ENCODE data around the gene SCT. TPM values are rescaled to one million over a fixed set of nuclear protein-coding genes. Genes with fewer than 3 reads are reported as not detected.

Gene SCT
- total and polyA plus RNA-seq, 2 of the 4 experiments (the other 2 are of a cell fraction) = not detected

DNA sequence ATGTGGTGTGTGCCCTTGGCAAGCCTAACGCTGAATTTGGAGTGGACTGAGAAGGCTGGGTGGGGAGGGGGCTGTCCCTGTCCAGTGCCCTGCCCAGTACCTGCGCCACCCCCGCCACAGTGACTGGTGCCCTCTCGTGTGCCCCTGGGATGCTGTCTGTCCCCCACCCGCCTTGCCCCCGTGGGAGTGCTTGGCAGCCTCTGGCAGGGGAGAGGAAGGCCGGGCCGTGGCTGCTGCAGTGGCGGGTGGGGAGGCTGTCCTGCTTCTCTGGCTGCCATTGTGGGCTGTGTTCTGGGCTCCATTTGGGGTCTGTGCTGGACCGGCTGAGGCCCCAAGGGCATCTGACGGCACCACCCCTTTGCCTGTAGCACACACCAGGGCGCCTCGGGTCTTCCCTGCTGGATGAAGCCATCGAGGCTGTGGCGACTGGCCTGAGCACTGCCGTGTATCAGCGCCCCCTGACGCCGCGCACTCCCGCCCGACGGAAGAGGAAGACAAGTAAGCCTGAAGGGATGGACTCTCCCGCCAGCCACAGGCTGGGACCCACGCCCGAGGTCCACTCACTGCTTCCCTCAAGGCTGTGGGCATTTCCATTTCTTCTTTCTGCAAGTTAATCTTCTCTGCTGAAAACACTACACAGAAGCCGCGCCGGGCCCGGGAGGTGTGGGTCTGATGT is 28.8 kb downstream of the SCT start:
- Histone ChIP-seq H3K56ac (ENCODE audit: extremely low read depth, insufficient read depth, low read length) (no peak overlapping the region), H3K14ac (replicated peaks; ENCODE audit: low read depth, low read length) (no peak overlapping the region), H2AFZ (replicated peaks; ENCODE audit: low read length, poor library complexity) (no peak overlapping the region), H2BK15ac (ENCODE audit: low read depth, low read length) (no peak overlapping the region), H3K4me2 (ENCODE audit: low read depth, low read length) (no peak overlapping the region), H3K9me3 (ENCODE audit: control insufficient read depth, insufficient read depth, low read length) (no peaks in the 10 kb centered on the region), H4K8ac (ENCODE audit: low read depth in 2 of 2, low read length in 2 of 2) (no peak overlapping the region), H3K79me1 (ENCODE audit: low read depth in 1 of 2, low read length in 2 of 2) (peaks cover 19 to 54% of the 10 kb centered on the region in 2 experiments), H3K36me3 (ENCODE audit: control insufficient read depth, insufficient read depth, low read length) (peaks cover 72% of the 10 kb centered on the region), H2AK9ac (replicated peaks; ENCODE audit: low read depth, low read length, poor library complexity) (peak overlapping the region; percentile 28), H4K91ac (ENCODE audit: insufficient read depth, low read depth, low read length) (no peak overlapping the region), H3K27me3 (ENCODE audit: control insufficient read depth, insufficient read depth, low read length) (no peaks in the 10 kb centered on the region), H4K5ac (ENCODE audit: low read depth, low read length) (no peak overlapping the region), H3K27ac (ENCODE audit: insufficient read depth, low read length) (no peak overlapping the region), H2AK5ac (ENCODE audit: low read depth, low read length) (no peak overlapping the region), H3K4me1 (ENCODE audit: control insufficient read depth, insufficient read depth, low read length) (no peaks in the 10 kb centered on the region), H3K9me1 (ENCODE audit: insufficient read depth, low read length) (no peaks in the 10 kb centered on the region), H2BK5ac (ENCODE audit: low read depth, low read length, poor library complexity, severe bottlenecking) (no peak overlapping the region), H2BK120ac (ENCODE audit: low read depth, low read length) (no peak overlapping the region), H4K20me1 (ENCODE audit: insufficient read depth, low read length) (peaks cover 32% of the 10 kb centered on the region), H3K23ac (ENCODE audit: low read depth, low read length) (no peak overlapping the region), H3K4me3 (ENCODE audit: insufficient read depth, low read depth, low read length) (no peak overlapping the region), H3K4ac (ENCODE audit: low read depth, low read length) (no peak overlapping the region), H2BK20ac (ENCODE audit: low read depth, low read length) (no peak overlapping the region), H3K9ac (ENCODE audit: low read depth, low read length) (no peak overlapping the region), H3K18ac (ENCODE audit: low read depth, low read length) (no peak overlapping the region)
- no peak for TF ChIP-seq MAZ (IDR thresholded peaks at IDR 0.05; ENCODE audit: borderline replicate concordance, low read depth, low read length)
- no peak for TF ChIP-seq CEBPB (IDR thresholded peaks at IDR 0.05; ENCODE audit: low read depth, low read length)
- no peak for TF ChIP-seq SMC3 (IDR thresholded peaks at IDR 0.05; ENCODE audit: low read depth, low read length)
- TF ChIP-seq NFE2L2 (IDR thresholded peaks at IDR 0.05; ENCODE audit: low read depth, low read length) = no peak
- TF ChIP-seq POLR2A (IDR thresholded peaks at IDR 0.05; ENCODE audit: low read depth, low read length) = no peak
- TF ChIP-seq, protein P1, sequence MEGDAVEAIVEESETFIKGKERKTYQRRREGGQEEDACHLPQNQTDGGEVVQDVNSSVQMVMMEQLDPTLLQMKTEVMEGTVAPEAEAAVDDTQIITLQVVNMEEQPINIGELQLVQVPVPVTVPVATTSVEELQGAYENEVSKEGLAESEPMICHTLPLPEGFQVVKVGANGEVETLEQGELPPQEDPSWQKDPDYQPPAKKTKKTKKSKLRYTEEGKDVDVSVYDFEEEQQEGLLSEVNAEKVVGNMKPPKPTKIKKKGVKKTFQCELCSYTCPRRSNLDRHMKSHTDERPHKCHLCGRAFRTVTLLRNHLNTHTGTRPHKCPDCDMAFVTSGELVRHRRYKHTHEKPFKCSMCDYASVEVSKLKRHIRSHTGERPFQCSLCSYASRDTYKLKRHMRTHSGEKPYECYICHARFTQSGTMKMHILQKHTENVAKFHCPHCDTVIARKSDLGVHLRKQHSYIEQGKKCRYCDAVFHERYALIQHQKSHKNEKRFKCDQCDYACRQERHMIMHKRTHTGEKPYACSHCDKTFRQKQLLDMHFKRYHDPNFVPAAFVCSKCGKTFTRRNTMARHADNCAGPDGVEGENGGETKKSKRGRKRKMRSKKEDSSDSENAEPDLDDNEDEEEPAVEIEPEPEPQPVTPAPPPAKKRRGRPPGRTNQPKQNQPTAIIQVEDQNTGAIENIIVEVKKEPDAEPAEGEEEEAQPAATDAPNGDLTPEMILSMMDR (conservative IDR thresholded peaks at IDR 0.05; ENCODE audit: low read depth, low read length) = no peak
- no peak for TF ChIP-seq MXI1 (IDR thresholded peaks at IDR 0.05; ENCODE audit: borderline replicate concordance, low read depth, low read length)
- no peak for TF ChIP-seq BHLHE40 (IDR thresholded peaks at IDR 0.05; ENCODE audit: low read depth, low read length)
- TF ChIP-seq RFX5 (IDR thresholded peaks at IDR 0.05; ENCODE audit: low read depth, low read length) = no peak
- TF ChIP-seq FOS (IDR thresholded peaks at IDR 0.05; ENCODE audit: low read depth, low read length) = no peak
- TF ChIP-seq, protein P2, sequence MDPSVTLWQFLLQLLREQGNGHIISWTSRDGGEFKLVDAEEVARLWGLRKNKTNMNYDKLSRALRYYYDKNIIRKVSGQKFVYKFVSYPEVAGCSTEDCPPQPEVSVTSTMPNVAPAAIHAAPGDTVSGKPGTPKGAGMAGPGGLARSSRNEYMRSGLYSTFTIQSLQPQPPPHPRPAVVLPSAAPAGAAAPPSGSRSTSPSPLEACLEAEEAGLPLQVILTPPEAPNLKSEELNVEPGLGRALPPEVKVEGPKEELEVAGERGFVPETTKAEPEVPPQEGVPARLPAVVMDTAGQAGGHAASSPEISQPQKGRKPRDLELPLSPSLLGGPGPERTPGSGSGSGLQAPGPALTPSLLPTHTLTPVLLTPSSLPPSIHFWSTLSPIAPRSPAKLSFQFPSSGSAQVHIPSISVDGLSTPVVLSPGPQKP (IDR thresholded peaks at IDR 0.05; ENCODE audit: borderline replicate concordance, low read depth, low read length) = no peak
- no peak for TF ChIP-seq MAFK (IDR thresholded peaks at IDR 0.05; ENCODE audit: low read depth, low read length)
- TF ChIP-seq CHD1 (IDR thresholded peaks at IDR 0.05; ENCODE audit: low read depth, low read length) = no peak
- TF ChIP-seq RCOR1 (IDR thresholded peaks at IDR 0.05; ENCODE audit: insufficient replicate concordance, low read length) = no peak
- TF ChIP-seq, protein P3, sequence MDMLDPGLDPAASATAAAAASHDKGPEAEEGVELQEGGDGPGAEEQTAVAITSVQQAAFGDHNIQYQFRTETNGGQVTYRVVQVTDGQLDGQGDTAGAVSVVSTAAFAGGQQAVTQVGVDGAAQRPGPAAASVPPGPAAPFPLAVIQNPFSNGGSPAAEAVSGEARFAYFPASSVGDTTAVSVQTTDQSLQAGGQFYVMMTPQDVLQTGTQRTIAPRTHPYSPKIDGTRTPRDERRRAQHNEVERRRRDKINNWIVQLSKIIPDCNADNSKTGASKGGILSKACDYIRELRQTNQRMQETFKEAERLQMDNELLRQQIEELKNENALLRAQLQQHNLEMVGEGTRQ (IDR thresholded peaks at IDR 0.05; ENCODE audit: low read depth, low read length) = no peak
- no peak for TF ChIP-seq RAD21 (IDR thresholded peaks at IDR 0.05; ENCODE audit: low read length)
- DNase-seq (no peak), ATAC-seq (ENCODE audit: low read depth) (no peak)
- intact Hi-C loops (cut with micrococcal nuclease) = no loop called here
- CTCF ChIA-PET = no interaction called here
- dilution Hi-C loops (cut with HindIII; ENCODE audit: low sequenced_read_pairs, unreplicated experiment) = no loop called here
- in situ Hi-C loops (cut with MboI; ENCODE audit: low sequenced_read_pairs) = no loop called here
- POLR2A ChIA-PET (ENCODE audit: unreplicated experiment) = no interaction called here
- no TSS peak for BruUV-seq (replicated peaks)
- WGBS, 2 experiments (ENCODE audit: extremely low coverage in 2 of 2, insufficient read length in 1 of 2) = 95% methylated on average over 20 of the region's 30 CpGs; no CpG with 5 or more reads in 1 of the 2 experiments

Measured in IMR-90 (cell line).